HG02938 (cell line): Measurements from ENCODE around the gene SERPINE1.

Source experiments
- ATAC-seq: cut with Tn5 transposase; IDR thresholded peaks from one replicate; pipeline ENCODE4 v1.9.1; 2021; ENCODE audit warnings: mild to moderate bottlenecking, moderate library complexity; ENCODE audit not compliant: unreplicated experiment

The SERPINE1 gene

GRCh38 chr7:101151908-101152651 lies 25.2 kb downstream of the SERPINE1 start:
- ATAC-seq, result no peak

- peak; percentile 86 for ATAC-seq
These were observed 27.2 kb downstream of the SERPINE1 start, which contains the start of gene AP1S1 for GRCh38 chr7:101153969-101154692. TSS of gene AP1S1 (plus strand) at chr7:101154476. CDS start at chr7:101154515, 39 bp downstream.

GRCh38 chr7:101154693-101155102 lies 27.8 kb downstream of the SERPINE1 start:
- no peak for ATAC-seq

- no peak for ATAC-seq
These were observed 28.4 kb downstream of the SERPINE1 start for GRCh38 chr7:101155303-101155702.

GRCh38 chr7:101156277-101156676 lies 29.4 kb downstream of the SERPINE1 start:
- ATAC-seq, result no peak

- no peak for ATAC-seq
These were observed 30.1 kb downstream of the SERPINE1 start for GRCh38 chr7:101156866-101157589.

- no peak for ATAC-seq
These were observed 33.1 kb downstream of the SERPINE1 start for GRCh38 chr7:101159696-101160674.

- no peak for ATAC-seq
These were observed 34.0 kb downstream of the SERPINE1 start for GRCh38 chr7:101160910-101161309.

GRCh38 chr7:101161692-101162471 lies 35.0 kb downstream of the SERPINE1 start:
- no peak for ATAC-seq

GRCh38 chr7:101162551-101163278 lies 35.8 kb downstream of the SERPINE1 start:
- ATAC-seq, result no peak

GRCh38 chr7:101163279-101164070 lies 36.6 kb downstream of the SERPINE1 start:
- ATAC-seq, result no peak

GRCh38 chr7:101164071-101164840 lies 37.4 kb downstream of the SERPINE1 start:
- ATAC-seq, result no peak

- ATAC-seq, result no peak
These were observed 38.4 kb downstream of the SERPINE1 start, which contains the start of gene VGF for GRCh38 chr7:101165075-101165957. TSS of gene VGF (minus strand) at chr7:101165569. CDS start at chr7:101164843, 726 bp downstream.

- ATAC-seq, result no peak
These were observed 39.2 kb downstream of the SERPINE1 start for GRCh38 chr7:101165958-101166647.

GRCh38 chr7:101166648-101166908 lies 39.7 kb downstream of the SERPINE1 start:
- no peak for ATAC-seq
